Stimulated activated CD4-positive, alpha-beta T cell treated with anti-CD3 and anti-CD28 coated beads, Interleukin-4, amount 100 ng/mL, for 1 hour (primary cell): ENCODE measurements around the gene MRPL21.
"Not testable (repeated sequence)": the region's sequence is repeated elsewhere in the genome, so short reads cannot be mapped to it uniquely, and the experiment has no call there.

Experiments used
- DNase-seq: peaks from one replicate; pipeline ENCODE4 v3.0.0-alpha.2; 2020

Gene MRPL21

DNA sequence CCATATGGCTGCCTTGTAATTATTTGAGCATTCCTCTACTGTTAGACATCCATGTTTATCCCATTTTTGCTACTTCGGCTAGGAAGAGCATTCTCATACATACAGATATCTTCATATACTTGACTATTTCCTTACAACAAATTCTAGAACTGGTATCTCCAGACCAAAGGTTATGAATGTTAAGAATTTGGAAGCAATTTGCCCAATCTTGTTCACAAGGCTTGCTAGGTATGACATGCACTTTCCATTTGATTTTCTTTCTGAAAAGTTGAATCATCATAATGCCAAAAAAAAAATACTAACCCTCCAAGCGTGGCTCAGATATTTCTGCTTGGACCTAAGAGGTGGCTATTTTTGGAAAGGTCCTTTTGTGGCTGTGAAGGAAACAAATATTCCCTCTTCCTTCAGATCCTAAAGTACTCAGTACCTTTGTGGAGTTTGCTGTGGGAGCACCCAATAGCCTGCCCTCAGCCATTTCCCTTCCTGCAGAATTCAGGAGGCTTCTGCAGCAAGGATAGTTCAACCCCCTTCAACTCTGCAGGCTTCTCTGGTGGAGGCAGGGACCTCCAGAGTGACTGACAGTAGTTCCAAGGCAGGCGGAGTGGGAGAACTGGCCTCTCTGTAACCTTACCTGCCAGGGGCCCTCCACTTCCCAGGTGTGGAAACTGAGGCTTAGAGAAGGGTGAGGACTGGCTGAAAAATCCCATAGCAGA, 39.9 kb downstream of the MRPL21 start:
- no peak for DNase-seq

DNA sequence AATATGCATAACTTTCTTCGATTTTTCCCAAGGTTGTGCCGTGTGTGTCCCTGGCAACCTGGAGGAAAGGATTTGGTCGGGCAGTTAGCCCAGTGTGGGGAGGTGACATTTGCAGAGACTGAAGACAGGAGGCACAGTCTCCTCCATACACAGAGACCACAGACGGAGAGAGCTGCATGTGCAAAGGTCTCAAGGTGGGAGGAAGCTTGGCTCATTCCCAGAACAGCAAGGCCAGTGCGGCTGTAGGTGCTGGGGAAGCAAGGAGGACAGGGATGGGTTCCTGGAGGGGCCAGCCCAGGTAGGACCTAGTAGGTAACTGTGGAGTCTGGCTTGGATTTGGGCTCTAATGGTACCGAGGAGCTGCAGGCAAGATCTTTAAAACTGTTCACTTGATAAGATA, 41.2 kb downstream of the MRPL21 start:
- no peak for DNase-seq

DNA sequence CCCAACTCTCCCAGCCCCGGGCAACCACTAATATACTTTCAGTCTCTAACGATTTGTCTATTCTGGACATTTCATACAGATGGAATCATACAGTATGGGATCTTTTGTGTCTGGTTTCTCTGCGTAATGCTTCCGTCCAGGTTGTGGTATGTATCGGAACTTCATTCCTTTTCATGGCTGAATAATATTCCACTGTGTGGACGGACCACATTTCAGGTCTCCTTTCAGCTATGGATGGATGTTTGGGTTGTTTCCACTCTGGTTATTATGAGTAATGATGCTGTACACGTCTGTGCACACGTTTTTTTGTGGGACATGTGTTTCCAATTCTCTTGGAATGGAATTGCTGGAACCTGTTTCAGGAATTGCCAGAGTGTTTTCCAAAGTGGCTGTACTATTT, 44.5 kb downstream of the MRPL21 start:
- no peak for DNase-seq

DNA sequence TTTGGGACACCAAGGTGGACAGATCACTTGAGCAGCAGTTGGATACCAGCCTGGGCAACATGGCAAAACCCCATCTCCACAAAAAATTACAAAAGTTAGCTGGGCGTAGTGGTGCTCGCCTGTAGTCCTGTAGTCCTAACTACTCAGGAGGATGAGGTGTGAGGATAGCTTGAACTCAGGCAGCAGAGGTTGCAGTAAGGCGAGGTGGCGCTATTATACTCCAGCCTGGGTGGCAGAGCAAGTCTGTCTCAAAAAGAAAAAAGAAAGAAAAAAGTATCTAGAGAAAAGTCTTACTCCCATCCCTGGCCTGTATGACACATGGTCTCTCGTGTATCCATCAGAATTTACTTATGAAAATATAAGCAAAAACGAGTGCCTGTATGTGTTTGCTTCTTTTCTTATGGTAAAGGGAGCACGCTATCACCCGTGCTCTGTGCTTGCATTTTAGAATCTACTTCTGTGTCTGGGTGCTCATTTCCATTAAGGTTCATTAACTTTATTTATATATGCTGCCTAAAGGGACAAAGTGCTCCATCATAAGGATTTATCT, 46.5 kb downstream of the MRPL21 start:
- no peak for DNase-seq

DNA sequence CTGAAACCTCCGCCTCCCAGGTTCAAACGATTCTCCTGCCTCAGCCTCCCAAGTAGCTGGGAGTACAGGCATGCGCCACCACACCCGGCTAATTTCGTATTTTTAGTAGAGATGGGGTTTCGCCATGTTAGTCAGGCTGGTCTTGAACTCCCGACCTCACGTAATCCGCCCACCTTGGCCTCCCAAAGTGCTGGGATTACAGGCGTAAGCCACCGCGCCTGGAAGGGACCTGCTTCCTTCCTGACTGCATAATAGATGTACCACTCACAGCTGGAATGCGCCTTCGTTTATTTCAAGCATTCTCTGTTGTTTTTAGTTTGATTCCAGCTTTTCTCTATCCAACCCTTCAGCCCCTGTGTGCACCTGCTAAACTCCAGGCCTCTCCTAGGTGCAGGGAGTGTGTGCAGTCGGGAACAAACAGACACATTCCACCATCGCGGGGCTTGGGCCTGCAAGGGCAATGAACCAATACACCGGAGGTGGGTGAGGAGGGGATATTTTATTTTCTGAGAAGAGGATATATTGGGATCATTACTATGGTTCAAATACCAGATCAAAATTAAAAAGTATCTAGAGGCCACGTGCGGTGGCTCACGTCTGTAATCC, 47.1 kb downstream of the MRPL21 start:
- DNase-seq, result not testable (repeated sequence)

DNA sequence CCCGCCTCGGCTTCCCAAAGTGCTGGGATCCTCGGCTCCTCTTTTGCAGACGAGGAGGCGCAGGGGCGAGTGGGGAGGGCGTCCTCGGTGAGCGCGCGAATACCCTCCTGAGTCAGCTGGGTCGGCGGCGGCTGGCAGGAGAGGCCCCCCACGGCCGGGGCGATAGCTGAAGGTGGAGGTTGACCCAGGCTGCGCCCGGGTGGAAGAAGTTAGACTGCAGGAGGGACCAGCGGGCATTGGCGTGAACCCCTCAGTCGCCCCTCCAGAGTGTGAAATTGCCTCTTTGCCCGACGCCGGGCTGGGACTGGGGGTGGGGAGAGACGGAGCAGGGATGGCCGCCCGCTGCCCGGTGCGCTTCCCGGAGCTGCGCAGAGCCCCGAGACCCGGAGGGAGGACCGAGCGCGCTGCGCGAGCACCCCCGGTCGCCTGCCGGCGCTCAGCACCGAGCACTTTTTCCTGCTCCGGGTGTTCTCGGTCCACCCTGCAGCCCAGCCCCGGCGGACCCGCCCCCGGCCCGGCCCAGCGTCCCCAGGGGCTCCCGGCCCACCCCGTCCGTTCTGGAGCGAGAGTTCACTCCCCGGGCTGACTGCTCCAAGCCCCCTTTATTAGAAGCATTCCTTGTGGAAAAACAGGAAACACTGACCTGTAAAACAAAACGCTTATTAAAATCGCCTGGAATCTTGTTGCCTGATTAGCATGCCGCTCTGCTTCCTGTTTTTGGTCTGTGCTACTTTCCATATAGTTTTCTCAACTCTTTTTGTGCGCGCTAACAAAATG, 48.2 kb downstream of the MRPL21 start:
- DNase-seq, result peak; percentile 23

DNA sequence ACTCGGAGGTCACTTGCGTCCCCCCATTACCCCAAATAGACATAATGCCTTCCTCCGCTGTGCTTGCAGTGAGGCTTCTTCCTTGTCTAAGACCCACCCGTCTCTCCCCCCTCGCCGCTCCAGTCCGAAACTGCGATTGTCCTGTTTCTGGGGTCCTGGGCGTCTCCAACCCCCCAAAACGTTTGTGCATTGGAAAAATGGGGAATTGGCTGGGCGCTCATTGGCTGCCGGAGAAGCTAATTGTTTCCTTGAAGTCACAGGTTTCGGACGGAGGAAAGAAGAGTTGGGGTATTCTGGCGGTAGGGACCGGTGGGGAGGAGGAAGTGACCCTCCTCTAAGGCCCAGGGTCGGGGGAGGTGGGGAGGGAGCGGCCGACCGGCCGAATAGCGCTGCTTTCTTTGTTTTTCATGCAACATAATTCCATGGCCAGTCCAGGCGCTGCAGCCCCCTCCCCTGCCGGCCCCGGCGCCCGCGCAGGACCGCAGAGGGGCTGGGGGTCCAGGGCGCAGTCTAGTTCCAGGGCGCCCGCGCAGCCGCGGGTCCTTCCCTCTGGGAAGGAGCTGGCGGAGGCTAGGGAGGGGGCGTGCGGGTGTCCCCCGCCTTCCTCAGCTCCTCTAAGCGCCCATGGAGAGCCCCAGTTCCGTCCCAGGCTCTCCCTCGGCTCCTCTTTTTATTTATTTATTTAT, 49.2 kb downstream of the MRPL21 start:
- no peak for DNase-seq

DNA sequence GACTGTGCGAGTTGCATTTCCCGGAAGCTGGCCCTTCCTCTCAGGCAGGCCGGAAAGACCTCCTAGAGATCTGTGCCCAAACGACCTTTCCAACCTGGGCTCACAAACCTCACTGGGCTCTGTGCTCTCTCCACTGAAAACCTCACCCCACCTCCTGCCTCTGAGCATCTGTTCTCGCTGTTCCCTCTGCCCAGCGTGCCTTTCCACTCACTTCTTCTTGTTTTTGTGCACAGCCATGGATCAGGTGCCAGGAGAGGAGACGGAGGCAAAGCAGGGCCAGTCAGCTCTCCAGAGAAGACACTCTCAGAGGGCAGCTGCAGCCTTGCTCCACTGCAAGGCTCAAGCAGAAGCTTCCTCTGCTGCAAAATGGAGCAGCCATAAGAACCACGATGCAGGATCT, 51.0 kb downstream of the MRPL21 start:
- DNase-seq, result no peak

DNA sequence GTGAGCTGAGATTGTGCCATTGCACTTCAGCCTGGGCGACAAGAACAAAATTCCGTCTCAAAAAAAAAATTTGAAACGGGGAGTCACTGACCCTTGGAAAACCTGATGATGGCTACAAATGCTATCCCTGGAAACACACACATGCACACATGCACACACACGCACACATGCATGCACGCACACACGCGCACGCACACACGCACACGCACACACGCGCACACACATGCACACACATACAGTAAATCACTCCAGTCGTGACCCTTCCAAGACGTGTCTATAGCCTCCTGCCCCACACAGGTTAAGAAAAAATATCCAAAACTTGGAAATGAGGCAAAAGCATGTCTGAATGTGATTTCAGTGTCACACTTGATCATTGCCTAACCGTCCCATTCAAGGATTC, 55.2 kb downstream of the MRPL21 start:
- no peak for DNase-seq

DNA sequence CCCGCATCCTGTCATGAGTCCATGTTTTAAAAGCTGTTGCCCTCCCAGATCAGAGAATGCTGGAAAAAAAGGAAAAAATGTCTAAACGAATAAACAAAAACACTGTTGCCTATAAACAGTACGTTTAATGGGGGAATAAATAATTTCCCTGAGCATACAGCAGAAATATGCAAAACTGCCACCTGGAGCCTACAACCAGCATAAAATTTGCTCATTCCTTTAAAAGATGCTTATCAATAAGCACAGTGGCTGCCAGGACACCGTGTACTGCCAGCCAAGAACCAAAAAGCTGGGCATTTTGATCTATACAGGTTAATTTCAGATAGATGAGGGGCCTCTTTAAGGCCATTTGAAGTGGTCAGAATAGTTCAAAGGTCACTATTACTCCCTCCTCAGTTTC, 56.2 kb downstream of the MRPL21 start:
- no peak for DNase-seq

DNA sequence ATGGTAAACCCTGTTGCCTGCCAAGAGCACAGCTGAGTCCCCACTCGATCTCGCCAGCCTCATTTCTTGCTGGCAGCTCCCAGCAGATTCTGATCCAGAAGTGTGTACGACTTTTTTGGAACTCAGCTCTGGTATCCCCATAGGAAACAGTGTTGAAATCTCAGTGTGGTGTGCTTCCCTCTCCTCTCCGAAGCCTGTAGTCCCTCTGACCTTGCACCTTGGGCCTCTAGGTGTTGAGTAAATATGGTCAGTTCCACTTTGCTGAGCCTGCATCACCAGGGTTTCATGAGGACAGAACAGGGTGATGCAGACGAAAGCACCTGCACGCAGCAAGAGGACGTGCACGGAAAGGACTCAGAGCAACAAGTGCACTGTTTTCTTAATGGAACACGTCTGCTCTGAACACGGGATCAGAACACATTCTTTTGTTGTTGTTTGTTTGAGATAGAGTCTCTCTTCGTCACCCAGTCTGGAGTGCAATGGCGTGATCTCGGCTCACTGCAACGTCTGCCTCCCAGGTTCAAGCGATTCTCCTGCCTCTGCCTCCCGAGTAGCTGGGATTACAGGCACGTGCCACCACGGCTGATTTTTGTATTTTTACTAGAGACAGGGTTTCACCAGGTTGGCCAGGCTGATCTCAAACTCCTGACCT, 58.2 kb downstream of the MRPL21 start:
- DNase-seq, result no peak

DNA sequence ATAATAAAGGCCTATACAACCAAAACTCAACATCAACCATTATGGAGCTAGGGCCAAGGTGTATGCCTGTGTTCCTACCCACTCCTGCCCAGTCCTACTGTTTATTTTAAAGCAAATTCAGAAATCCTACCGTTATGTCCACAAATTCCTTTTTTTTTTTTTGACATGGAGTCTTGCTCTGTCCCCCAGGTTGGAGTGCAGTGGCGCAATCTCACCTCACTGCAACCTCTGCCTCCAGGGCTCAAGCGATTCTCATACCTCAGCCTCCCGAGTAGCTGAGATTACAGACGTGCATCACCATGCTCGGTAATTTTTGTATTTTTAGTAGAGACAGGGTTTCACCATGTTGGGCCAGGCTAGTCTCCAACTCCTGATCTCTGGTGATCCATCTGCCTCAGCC, 58.8 kb downstream of the MRPL21 start:
- no peak for DNase-seq

DNA sequence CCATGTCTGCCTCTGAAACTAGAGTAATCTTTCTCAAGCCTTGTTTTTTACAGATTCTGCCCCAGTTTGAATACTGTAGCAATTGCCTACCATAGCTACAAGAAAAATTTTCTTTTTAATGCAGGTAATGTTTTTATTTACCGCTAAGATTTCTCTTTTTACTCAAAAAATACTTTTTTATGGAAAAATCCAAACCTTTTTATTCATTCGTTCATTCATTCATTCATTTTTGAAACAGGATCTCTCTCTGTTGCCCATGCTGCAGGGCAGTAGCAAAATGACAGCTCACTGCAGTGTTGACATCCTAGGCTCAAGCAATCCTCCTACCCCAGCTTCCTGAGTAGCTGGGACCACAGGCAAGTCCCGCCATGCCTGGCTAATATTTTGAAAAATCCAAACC, 59.3 kb downstream of the MRPL21 start:
- no peak for DNase-seq

DNA sequence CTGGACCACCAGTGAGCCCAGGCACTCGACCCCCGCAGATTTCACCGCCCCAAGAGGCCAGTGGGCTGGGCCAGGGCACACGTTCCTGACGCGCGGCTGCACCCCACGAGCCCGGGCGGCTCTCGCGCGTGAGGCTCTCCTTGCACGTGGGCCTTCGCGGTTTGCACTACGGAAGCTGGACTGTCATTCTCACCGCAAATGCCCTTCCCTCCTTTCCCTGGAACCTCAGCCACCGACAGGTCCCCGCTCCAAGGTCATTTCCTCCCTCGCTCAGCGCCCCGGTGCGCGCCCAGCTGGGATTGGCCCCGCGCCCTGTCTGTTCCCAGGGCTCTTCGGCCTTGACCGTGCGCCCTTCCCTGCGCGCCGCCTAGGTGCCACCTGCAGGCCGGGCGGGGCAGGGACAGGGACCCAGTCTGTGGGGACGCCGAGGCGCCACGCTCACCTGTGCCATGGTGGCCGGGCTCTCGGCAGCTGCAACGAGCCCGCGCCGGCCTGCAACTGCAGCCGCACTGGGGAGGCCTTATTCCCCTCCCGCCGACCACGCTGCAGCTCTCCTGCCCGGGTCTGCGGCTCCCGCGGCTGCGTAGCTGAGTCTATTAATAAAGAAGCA, 59.8 kb downstream of the MRPL21 start:
- DNase-seq, result peak; percentile 77

DNA sequence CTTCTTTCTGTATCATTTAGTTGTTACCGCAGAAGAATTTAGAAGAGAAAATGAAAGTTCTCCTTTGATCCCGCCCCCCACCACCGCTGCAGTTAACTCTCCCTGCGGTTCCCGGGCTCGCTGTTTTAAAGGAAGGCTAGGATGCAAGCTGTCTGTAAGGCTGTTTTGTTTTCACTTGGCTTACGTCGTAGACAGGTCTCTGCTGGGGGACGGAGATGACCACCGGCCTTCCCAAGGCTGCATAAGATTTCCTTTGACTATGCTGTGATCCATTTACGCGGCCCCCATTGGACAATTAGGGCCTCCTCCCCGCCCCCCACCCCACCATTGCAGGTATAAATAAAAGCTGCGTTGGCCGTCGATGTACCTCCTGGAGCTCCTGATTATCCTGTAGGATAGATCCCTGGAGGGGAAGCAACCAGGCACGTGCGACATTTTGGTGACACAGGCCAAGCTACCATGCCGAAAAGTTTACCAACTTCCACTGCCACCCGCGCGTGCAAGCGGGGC, 60.5 kb downstream of the MRPL21 start:
- peak; percentile 57 for DNase-seq

DNA sequence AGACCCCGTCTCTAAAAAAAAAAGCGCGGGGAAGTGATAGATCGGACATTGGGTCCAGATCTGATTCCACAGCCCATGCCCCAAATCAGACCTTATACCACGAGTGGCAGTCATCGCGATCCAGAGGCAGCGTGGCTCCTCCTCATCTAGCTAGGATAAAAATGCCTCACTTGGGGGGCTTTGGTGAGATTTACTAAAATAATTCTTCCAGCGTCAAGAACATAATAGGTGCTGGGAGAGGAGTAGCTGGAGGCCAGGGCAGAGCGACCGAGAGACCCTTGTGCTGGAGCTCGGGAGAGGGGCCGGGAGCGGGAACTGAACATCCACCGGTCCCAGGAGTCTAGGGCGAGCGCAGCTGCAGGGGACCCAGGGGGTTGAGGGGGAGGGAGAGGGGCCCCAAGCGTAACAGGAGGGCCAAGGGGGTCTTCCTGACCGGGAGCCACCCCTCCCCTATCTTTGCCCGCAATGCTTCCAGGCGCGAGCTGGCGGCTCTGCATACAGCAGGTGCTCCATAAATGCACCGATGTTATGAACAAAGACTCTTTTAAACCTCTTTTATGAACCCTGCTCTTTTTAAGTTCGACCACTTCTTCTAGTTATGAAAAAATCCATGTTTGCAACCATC, 61.1 kb downstream of the MRPL21 start:
- peak; percentile 6 for DNase-seq

DNA sequence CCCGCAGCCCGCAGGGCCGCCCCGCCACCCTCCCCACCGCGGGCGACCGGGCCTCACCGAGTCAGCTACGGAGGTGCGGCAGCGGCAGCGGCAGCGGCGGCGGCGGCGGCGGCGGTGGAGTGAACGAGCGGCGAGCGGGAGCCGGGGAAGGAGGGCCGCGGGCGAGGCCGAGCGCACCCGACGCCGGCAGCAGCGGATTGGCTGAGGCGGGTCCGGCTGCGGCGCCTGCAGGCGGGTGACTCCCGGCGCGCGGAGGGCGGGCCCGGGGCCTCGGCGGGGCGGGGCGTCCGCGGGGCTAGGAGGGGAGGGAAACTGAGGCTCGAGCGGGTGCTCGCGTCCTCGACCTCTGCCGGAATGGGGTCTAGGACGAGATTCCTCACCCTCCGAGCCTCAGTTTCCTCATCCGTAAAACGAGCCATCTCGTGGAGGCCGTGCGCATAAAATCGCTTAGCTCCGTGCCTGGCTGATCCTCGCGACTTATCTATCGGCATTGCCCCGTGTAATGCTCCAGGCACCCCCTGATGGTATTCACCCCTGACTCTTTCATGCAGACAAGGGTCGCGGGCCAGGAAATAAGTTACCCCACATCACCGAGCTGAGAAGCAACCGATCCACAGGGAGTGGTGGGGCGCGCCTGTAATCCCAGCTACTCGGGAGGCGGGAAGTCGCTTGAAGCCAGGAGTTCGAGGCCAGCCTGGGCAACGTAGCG, 61.8 kb downstream of the MRPL21 start, which contains the start of gene CPT1A:
Gene CPT1A, minus strand, starts transcription at position 199 of the 709 bp plus-strand sequence. CDS start 26,442 bp downstream, outside the sequence.
- peak; percentile 67 for DNase-seq
